A172 (cell line): ENCODE data around the gene KLRK1. TPM values are rescaled to one million over a fixed set of nuclear protein-coding genes. Genes with fewer than 3 reads are reported as not detected.
"Not testable (repeated sequence)": the region's sequence is repeated elsewhere in the genome, so short reads cannot be mapped to it uniquely, and the experiment has no call there.

Source experiments
- DNase-seq: peaks from one replicate; pipeline ENCODE4 v3.0.0-alpha.2; 2015; ENCODE audit warnings: low spot score
- total RNA-seq: library from RNA; depleted of rRNA; stranded (reverse); fragments of >200 nt; shearing (Covaris generic); gene quantifications from 2 replicates; pipeline ENCODE4 v1.2.3, GENCODE V29; 2014

KLRK1 gene
- total RNA-seq, 1 experiment from 2014 or later, result not detected

- DNase-seq, result no peak
Observed at GRCh38 chr12:10388624-10389413, 1.0 kb downstream of the KLRK1 start.

- not testable (repeated sequence) for DNase-seq
Observed at GRCh38 chr12:10387498-10387897, 2.3 kb downstream of the KLRK1 start.

GRCh38 chr12:10386857-10387256 lies 3.0 kb downstream of the KLRK1 start:
- DNase-seq, result no peak

GRCh38 chr12:10385166-10385613 lies 4.7 kb downstream of the KLRK1 start:
- no peak for DNase-seq

- no peak for DNase-seq
Observed at GRCh38 chr12:10384191-10384590, 5.7 kb downstream of the KLRK1 start.

- no peak for DNase-seq
Observed at GRCh38 chr12:10381928-10382628, 7.8 kb downstream of the KLRK1 start.

GRCh38 chr12:10378737-10379136 lies 11.1 kb downstream of the KLRK1 start:
- not testable (repeated sequence) for DNase-seq

- no peak for DNase-seq
Observed at GRCh38 chr12:10374624-10375018, 15.2 kb downstream of the KLRK1 start.

- no peak for DNase-seq
Observed at GRCh38 chr12:10372559-10372958, 17.3 kb downstream of the KLRK1 start.

GRCh38 chr12:10371893-10372535 lies 17.8 kb downstream of the KLRK1 start:
- DNase-seq, result not testable (repeated sequence)

- DNase-seq, result no peak
Observed at GRCh38 chr12:10369557-10370415, 20.1 kb downstream of the KLRK1 start.

- no peak for DNase-seq
Observed at GRCh38 chr12:10368206-10369171, 21.4 kb downstream of the KLRK1 start.

- DNase-seq, result not testable (repeated sequence)
Observed at GRCh38 chr12:10367714-10368113, 22.1 kb downstream of the KLRK1 start.

GRCh38 chr12:10366875-10367274 lies 23.0 kb downstream of the KLRK1 start:
- no peak for DNase-seq

- no peak for DNase-seq
Observed at GRCh38 chr12:10365696-10366405, 24.0 kb downstream of the KLRK1 start.

GRCh38 chr12:10364815-10365622 lies 24.8 kb downstream of the KLRK1 start:
- DNase-seq, result peak; percentile 62

- peak; percentile 30 for DNase-seq
Observed at GRCh38 chr12:10363914-10364814, 25.7 kb downstream of the KLRK1 start.

- no peak for DNase-seq
Observed at GRCh38 chr12:10363658-10363913, 26.3 kb downstream of the KLRK1 start.
